ENCODE results near the gene PER1. TPM values are rescaled to one million over a fixed set of nuclear protein-coding genes. Genes with fewer than 3 reads are reported as not detected.

Gene PER1
- total RNA-seq, 1 experiment from 2014 or later: 25.0 TPM

- H3K36me3 ChIP-seq (ENCODE audit: low read depth, low read length): no peaks in the 10 kb centered on the region; the same call in 1 of the 2 replicates
- no peaks in the 10 kb centered on the region for H3K9me2 ChIP-seq (replicated peaks; ENCODE audit: low read length)
- no TSS peak for BruUV-seq (replicated peaks)
- peak within 1 kb of the TSS; percentile 59 for H3K27ac ChIP-seq (ENCODE audit: low read length)
- H3K27me3 ChIP-seq (ENCODE audit: low read length): no peaks in the 10 kb centered on the region
- H2AFZ ChIP-seq (ENCODE audit: low read length): peak within 1 kb of the TSS; percentile 57
- peak within 1 kb of the TSS; percentile 88 for H3K4me3 ChIP-seq (ENCODE audit: low read length)
- H3K4me2 ChIP-seq (ENCODE audit: low read length): peak within 1 kb of the TSS; percentile 96
- POLR2A ChIA-PET (ENCODE audit: unreplicated experiment): no interaction called here
- H3K79me2 ChIP-seq (ENCODE audit: low read length): peaks cover 19% of the 10 kb centered on the region
- CTCF ChIA-PET: no interaction called here
- intact Hi-C loops (cut with micrococcal nuclease): no loop called here
- no peaks in the 10 kb centered on the region for H3K9me3 ChIP-seq (ENCODE audit: low read length)
- H3K4me1 ChIP-seq (ENCODE audit: insufficient read depth, low read length): peaks cover 27% of the 10 kb centered on the region
- DNase-seq (peak; percentile 60), ATAC-seq (peak; percentile 51)
- no peak for TF ChIP-seq EZH2 (IDR thresholded peaks at IDR 0.05; ENCODE audit: low read length, unreplicated experiment)
- TF ChIP-seq CTCF (conservative IDR thresholded peaks at IDR 0.05; ENCODE audit: low read depth, low read length): no peak
- TF ChIP-seq EZH2phosphoT487 (IDR thresholded peaks at IDR 0.05; ENCODE audit: borderline replicate concordance, low read length): no peak
- peak within 1 kb of the TSS; percentile 97 for H3K9ac ChIP-seq (ENCODE audit: low read length)
- H4K20me1 ChIP-seq (ENCODE audit: low read length): 0 out of 2 replicates have a peak, but pooled peaks cover 2% of the 10 kb centered on the region
- H3F3A ChIP-seq (ENCODE audit: low read length, unreplicated experiment): no peaks in the 10 kb centered on the region
These were observed 10.2 kb upstream of the PER1 start, which contains the start of gene VAMP2 for GRCh38 chr17:8162233-8162996. VAMP2 (minus strand) TSS chr17:8162948; CDS start chr17:8162879, 69 bp downstream.

GRCh38 chr17:8161289-8162232, 9.4 kb upstream of the PER1 start:
- H3K9ac ChIP-seq (ENCODE audit: low read length): peak overlapping the region; percentile 97
- no peaks in the 10 kb centered on the region for H3K9me3 ChIP-seq (ENCODE audit: low read length)
- TF ChIP-seq CTCF (conservative IDR thresholded peaks at IDR 0.05; ENCODE audit: low read depth, low read length): no peak
- no peaks in the 10 kb centered on the region for H3F3A ChIP-seq (ENCODE audit: low read length, unreplicated experiment)
- TSS peak; percentile 65 for BruUV-seq (replicated peaks)
- H3K4me3 ChIP-seq (ENCODE audit: low read length): peak overlapping the region; percentile 88
- H3K9me2 ChIP-seq (replicated peaks; ENCODE audit: low read length): no peaks in the 10 kb centered on the region
- 0 out of 2 replicates have a peak, but pooled peaks cover 2% of the 10 kb centered on the region for H4K20me1 ChIP-seq (ENCODE audit: low read length)
- ChIA-PET POLR2A (ENCODE audit: unreplicated experiment) (no interaction called here), CTCF (no interaction called here)
- peaks cover 19% of the 10 kb centered on the region for H3K79me2 ChIP-seq (ENCODE audit: low read length)
- intact Hi-C loops (cut with micrococcal nuclease): no loop called here
- H3K4me2 ChIP-seq (ENCODE audit: low read length): peak overlapping the region; percentile 96
- H3K4me1 ChIP-seq (ENCODE audit: insufficient read depth, low read length): peaks cover 31% of the 10 kb centered on the region
- H3K36me3 ChIP-seq (ENCODE audit: low read depth, low read length): no peaks in the 10 kb centered on the region; the same call in 1 of the 2 replicates
- no peak overlapping the region for H2AFZ ChIP-seq (ENCODE audit: low read length)
- H3K27me3 ChIP-seq (ENCODE audit: low read length): no peaks in the 10 kb centered on the region
- no peak overlapping the region; the same call in 1 of the 2 replicates for H3K27ac ChIP-seq (ENCODE audit: low read length)
- no peak for ATAC-seq
- DNase-seq: no peak
